NCI-H2107 (cell line): Measurements from ENCODE around the gene PLOD2.

Source experiments
- DNase-seq: peaks from one replicate; lab custom pipeline; 2025; lab: John Stamatoyannopoulos, UW

PLOD2 gene

GRCh38 chr3:146100825-146101444, 60.0 kb downstream of the PLOD2 start:
- no peak for DNase-seq

DNA sequence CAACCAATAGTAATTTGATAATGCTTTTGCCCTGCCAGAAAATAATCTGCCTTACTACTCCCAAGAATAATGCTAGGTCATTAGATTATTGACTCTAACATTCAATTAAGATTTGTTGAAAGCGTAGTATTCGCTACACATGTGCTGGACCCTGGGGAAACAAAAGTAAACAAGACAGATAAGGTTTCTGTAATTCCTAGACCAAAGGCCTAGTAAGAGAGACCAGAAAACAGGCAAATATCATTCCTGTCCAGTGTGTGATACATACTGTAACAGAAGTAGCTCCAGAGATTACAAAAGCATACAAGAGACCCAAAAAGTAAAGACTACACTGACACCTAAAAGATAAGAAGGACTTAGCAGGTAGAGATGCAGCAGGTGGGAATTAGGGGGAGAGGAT, 60.8 kb downstream of the PLOD2 start:
- DNase-seq, result no peak

DNA sequence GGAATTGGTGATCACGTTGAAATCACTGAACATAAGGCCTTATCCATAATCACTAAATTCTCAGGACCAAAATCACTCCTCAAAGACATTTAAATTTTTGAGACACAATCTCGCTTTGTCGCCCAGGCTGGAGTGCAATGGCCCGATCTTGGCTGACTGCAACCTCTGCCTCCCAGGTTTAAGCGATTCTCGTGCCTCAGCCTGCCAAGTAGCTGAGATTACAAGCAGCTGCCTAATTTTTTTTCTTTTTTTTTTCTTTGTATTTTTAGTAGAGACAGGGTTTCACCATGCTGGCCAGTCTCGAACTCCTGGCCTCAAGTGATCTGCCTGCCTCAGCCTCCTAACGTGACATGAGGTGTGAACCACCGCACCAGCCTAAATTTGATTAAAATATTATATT, 61.7 kb downstream of the PLOD2 start:
- DNase-seq, result no peak

GRCh38 chr3:146093896-146094295, 67.1 kb downstream of the PLOD2 start:
- no peak for DNase-seq

DNA sequence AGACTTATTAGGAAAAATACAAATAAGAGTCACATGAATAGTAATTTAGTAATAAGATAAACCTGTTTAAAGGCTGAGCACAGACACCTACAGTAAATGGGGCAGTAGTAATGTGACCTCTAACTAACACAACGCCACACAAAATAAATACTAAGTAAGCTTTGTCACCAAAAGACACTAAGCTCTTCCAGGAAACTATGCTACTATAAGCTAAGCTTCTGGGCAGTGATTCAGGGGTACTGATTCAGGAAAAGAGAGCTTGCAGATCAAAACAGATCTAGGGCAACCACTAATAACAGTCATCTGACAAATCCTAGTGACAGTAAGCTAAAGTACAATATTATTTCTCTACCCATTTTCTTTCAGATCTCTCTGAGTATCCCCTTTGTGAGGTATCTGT, 68.8 kb downstream of the PLOD2 start:
- no peak for DNase-seq

DNA sequence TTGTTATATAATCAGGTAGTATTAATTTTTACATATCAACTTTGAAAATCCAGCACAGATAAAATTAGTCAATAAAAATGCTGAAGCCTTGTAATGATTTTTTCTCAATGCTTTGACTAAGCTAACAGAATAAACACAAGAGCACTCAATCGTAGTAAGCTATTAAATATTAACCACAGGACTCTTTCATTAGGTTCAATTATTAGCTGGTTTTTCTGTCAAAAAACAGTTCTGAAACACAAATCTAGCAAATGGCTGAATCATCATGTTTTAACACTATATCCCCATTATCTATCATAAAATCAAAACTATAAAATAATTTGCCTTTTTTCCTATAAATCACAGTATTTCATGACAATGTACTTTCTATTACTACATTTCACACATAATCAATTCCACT, 69.6 kb downstream of the PLOD2 start:
- DNase-seq, result no peak

- no peak for DNase-seq
Measured at GRCh38 chr3:146090521-146090920, 70.5 kb downstream of the PLOD2 start.

DNA sequence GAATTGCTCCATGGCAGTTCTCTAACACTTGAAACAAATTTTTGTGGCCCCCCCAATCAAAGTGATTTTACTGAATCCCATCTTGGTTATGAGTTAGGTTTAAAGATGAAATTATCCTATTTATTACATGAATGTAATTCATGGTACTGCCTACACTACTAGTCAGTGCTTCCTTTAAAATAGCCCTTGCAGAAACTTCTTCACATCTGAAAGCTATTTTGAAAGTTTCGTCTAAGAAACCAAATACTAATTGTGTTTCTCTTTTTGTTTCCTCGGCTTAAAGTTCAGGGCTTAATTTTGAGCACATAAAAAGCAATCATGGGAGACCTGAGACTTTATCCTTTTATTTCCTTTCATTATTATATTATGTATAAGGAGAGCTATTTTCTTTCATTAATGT, 72.1 kb downstream of the PLOD2 start:
- DNase-seq, result no peak

- DNase-seq, result no peak
Measured at GRCh38 chr3:146087116-146087515, 73.9 kb downstream of the PLOD2 start.

- DNase-seq, result no peak
Measured at GRCh38 chr3:146086211-146086610, 74.8 kb downstream of the PLOD2 start.

GRCh38 chr3:146085678-146086077, 75.3 kb downstream of the PLOD2 start:
- no peak for DNase-seq

DNA sequence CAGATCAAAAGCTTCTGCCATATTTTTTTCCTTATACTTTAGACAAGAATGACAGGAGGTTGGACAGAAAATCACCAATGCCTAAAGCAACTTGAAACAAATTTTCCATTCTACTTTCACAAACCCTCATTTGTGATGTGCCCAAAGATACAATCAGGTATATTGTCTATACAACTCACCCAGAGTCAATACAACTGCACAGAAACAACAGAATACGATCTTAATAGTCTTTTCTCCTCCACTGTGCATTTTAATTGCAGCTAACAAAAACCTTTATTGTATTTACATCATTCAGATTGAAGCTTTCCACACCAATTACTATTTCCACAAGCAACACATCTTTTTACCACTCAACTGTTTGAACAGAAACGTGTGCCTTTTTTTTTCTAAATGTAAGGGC, 80.4 kb downstream of the PLOD2 start:
- no peak for DNase-seq

- no peak for DNase-seq
Measured at GRCh38 chr3:146078031-146078430, 83.0 kb downstream of the PLOD2 start.

DNA sequence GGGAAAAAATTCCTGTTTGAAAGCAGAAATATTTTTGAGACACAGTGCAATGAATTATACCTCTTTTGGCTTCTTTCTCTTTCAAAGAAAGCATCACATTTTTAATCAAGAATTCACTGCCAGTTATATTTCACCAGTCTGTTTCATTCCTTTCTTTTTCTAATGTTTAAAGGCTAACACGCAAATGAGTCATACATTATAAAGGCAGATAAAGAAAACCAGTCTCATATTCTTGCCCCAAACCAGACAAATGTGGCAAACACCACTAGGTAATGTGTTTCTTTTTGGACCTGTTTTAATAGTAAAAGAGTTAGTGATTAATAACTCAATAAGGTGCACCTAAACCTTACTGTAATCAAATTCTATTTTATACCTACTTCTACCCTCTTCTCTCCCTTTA, 83.8 kb downstream of the PLOD2 start:
- no peak for DNase-seq

- no peak for DNase-seq
Measured at GRCh38 chr3:146072824-146073223, 88.2 kb downstream of the PLOD2 start.

DNA sequence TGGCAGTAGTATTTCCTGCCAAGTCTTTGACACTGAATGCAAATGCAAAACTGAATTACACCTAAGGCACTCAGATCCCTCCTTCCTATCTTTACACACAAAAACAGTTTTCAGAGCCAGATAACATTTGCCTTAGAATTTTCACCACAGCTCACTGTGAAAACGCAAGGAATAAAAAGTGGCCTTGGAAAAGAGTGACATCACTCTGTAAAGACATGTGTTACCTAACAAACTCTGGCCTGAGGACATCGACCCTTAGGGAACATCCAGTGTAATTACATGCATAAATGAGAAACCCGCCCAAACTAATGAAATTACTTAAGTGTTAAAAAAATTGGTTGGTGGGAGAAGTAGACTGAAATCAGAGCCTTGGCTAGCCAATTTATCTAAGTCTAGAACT, 88.9 kb downstream of the PLOD2 start:
- DNase-seq, result no peak

DNA sequence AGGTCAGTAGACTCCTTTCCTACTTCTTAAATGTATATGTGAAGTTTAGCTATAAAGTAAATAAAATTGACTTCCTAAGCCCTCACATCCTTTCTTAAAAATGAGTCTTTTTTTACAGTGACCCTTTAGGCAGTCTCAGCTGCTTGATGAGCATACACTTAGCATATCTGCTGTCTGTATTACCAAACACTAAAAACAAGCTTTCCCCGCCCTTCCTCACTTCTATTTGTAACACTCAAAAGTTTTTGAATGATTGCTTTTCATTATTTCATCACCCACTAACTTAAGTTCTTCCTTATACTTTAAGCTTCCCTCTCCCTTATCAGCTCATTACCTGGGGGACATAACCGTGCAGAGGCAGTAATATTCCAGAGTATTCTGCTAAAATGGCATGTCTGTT, 89.4 kb downstream of the PLOD2 start:
- DNase-seq, result no peak

GRCh38 chr3:146067048-146067447, 93.9 kb downstream of the PLOD2 start:
- DNase-seq, result no peak

DNA sequence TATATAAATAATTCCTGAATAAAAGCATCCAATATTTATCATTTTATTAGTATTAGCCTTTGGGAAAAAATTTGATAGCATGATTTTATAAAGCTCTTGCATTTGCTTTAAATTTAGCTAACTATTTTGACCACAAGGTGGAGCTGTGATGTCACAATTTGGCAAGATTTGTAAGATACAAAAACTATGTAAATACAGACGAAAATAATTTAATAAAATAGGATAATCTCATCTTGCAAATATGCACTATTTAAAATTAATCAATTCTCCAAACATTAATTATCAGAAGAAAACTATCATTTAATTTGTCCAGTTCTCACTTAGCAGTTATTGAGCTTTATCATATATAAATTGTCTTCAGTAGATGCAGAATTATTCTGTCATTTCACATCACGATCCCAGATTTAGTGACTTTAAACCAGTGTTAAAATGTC, 95.4 kb downstream of the PLOD2 start:
- peak; percentile 14 for DNase-seq

GRCh38 chr3:146058241-146058640, 102.7 kb downstream of the PLOD2 start:
- DNase-seq, result no peak

GRCh38 chr3:146052791-146053310, 108.1 kb downstream of the PLOD2 start:
- DNase-seq, result no peak

- no peak for DNase-seq
Measured at GRCh38 chr3:146052056-146052790, 108.8 kb downstream of the PLOD2 start.

- DNase-seq, result no peak
Measured at GRCh38 chr3:146050691-146051090, 110.3 kb downstream of the PLOD2 start.

- DNase-seq, result no peak
Measured at GRCh38 chr3:146047485-146047884, 113.5 kb downstream of the PLOD2 start.
